MCF 10A (cell line): ENCODE data around the gene GRM7. TPM values are rescaled to one million over a fixed set of nuclear protein-coding genes. Genes with fewer than 3 reads are reported as not detected.

Experiments
- BruUV-seq: library from RNA; stranded (reverse); fragments of 400-500 nt; replicated peaks from 2 replicates; lab custom pipeline; 2021; lab: Mats Ljungman, UMichigan
- CTCF ChIA-PET: fragments of 300-600 bp; sonication (Branson Sonifier 250); formaldehyde crosslinking; extraction: SDS; loops from one replicate; lab custom pipeline; 2021; ENCODE audit warnings: antibody characterized with exemption, inconsistent platforms; lab: Yijun Ruan, JAX
- POLR2A ChIA-PET: fragments of 300-600, 350-650 bp; sonication (Branson Sonifier 250); formaldehyde crosslinking; extraction: SDS; loops from one replicate; lab custom pipeline; 2020; ENCODE audit warnings: antibody characterized with exemption, inconsistent platforms; lab: Yijun Ruan, JAX
- DNase-seq: peaks from one replicate; pipeline ENCODE4 v3.0.0-alpha.2; 2018; ENCODE audit not compliant: unreplicated experiment
- H3K27ac Mint-ChIP-seq: one replicate; pipeline ENCODE4 v1.8.0; 2022; ENCODE audit warnings: mild to moderate bottlenecking, low read depth, mixed read lengths; ENCODE audit not compliant: unreplicated experiment
- H3K27me3 Mint-ChIP-seq: one replicate; pipeline ENCODE4 v1.8.0; 2022; ENCODE audit warnings: mixed read lengths; ENCODE audit not compliant: insufficient read depth, unreplicated experiment
- H3K36me3 Mint-ChIP-seq: one replicate; pipeline ENCODE4 v1.8.0; 2022; ENCODE audit warnings: mild to moderate bottlenecking, moderate library complexity, mixed read lengths; ENCODE audit not compliant: insufficient read depth, unreplicated experiment
- H3K4me1 Mint-ChIP-seq: one replicate; pipeline ENCODE4 v1.8.0; 2022; ENCODE audit warnings: mixed read lengths; ENCODE audit not compliant: insufficient read depth, unreplicated experiment
- H3K4me3 Mint-ChIP-seq: one replicate; pipeline ENCODE4 v1.8.0; 2022; ENCODE audit warnings: mild to moderate bottlenecking, moderate library complexity, mixed read lengths; ENCODE audit not compliant: unreplicated experiment
- H3K9me3 Mint-ChIP-seq: one replicate; pipeline ENCODE4 v1.8.0; 2022; ENCODE audit warnings: mixed read lengths; ENCODE audit not compliant: unreplicated experiment
- CTCF ChIP-seq: fragments of 200-600 bp; IDR thresholded peaks from one replicate; pipeline ENCODE4 v1.8.0; 2022; ENCODE audit warnings: antibody characterized with exemption, mild to moderate bottlenecking; ENCODE audit not compliant: unreplicated experiment
- intact Hi-C: fragments of 100-400 bp; cut with micrococcal nuclease; formaldehyde crosslinking; loops from 2 replicates; pipeline ENCODE4 v1.14.1; 2022
- total RNA-seq: library from RNA; stranded (reverse); gene quantifications from 2 replicates; pipeline ENCODE4 v1.2.3, GENCODE V29; 2022

Gene GRM7
- total RNA-seq, 1 experiment from 2014 or later = not detected

- Mint-ChIP-seq H3K27ac (no peak overlapping the region), H3K27me3 (no peaks in the 10 kb centered on the region), H3K4me3 (no peak overlapping the region), H3K36me3 (peaks cover 4% of the 10 kb centered on the region), H3K9me3 (no peaks in the 10 kb centered on the region), H3K4me1 (peaks cover 6% of the 10 kb centered on the region)
- BruUV-seq = no TSS peak
- intact Hi-C loops = no loop called here
- DNase-seq = no peak
- no peak for TF ChIP-seq CTCF
- POLR2A ChIA-PET = no interaction called here
- CTCF ChIA-PET = interaction anchor here (0.7 kb wide), 1 partner anchor 356 kb away, joined by 3 read pairs; no protein-coding TSS in a partner anchor
These were observed 878.8 kb downstream of the GRM7 start for GRCh38 chr3:7739754-7740153.

GRCh38 chr3:7740458-7740857 lies 879.5 kb downstream of the GRM7 start:
- H3K4me3 Mint-ChIP-seq = no peak overlapping the region
- H3K9me3 Mint-ChIP-seq = no peaks in the 10 kb centered on the region
- ChIA-PET CTCF (interaction anchor here (0.7 kb wide), 1 partner anchor 355 kb away, joined by 3 read pairs; no protein-coding TSS in a partner anchor), POLR2A (no interaction called here)
- BruUV-seq = no TSS peak
- H3K36me3 Mint-ChIP-seq = no peaks in the 10 kb centered on the region
- peaks cover 5% of the 10 kb centered on the region for H3K4me1 Mint-ChIP-seq
- H3K27ac Mint-ChIP-seq = no peak overlapping the region
- DNase-seq = no peak
- intact Hi-C loops = no loop called here
- no peak for TF ChIP-seq CTCF
- H3K27me3 Mint-ChIP-seq = no peaks in the 10 kb centered on the region

- no peak for TF ChIP-seq CTCF
- POLR2A ChIA-PET = no interaction called here
- intact Hi-C loops = no loop called here
- DNase-seq = no peak
- CTCF ChIA-PET = interaction anchor here (0.5 kb wide), 1 partner anchor 459 kb away, joined by 3 read pairs; no protein-coding TSS in a partner anchor
- Mint-ChIP-seq H3K36me3 (no peaks in the 10 kb centered on the region), H3K9me3 (no peaks in the 10 kb centered on the region), H3K27me3 (no peaks in the 10 kb centered on the region), H3K4me3 (no peak overlapping the region), H3K4me1 (peaks cover 12% of the 10 kb centered on the region), H3K27ac (no peak overlapping the region)
- no TSS peak for BruUV-seq
These were observed 883.9 kb downstream of the GRM7 start for GRCh38 chr3:7744850-7745249.

GRCh38 chr3:7745711-7746110 lies 884.8 kb downstream of the GRM7 start:
- no peak overlapping the region for H3K4me3 Mint-ChIP-seq
- H3K27me3 Mint-ChIP-seq = no peaks in the 10 kb centered on the region
- H3K4me1 Mint-ChIP-seq = peaks cover 12% of the 10 kb centered on the region
- ChIA-PET CTCF (interaction anchor here (0.6 kb wide), 1 partner anchor 573 kb away, joined by 3 read pairs; no protein-coding TSS in a partner anchor), POLR2A (interaction anchor here (0.7 kb wide), 1 partner anchor 9 kb away, joined by 5 read pairs; no protein-coding TSS in a partner anchor)
- H3K9me3 Mint-ChIP-seq = no peaks in the 10 kb centered on the region
- no peaks in the 10 kb centered on the region for H3K36me3 Mint-ChIP-seq
- no TSS peak for BruUV-seq
- intact Hi-C loops = no loop called here
- no peak for TF ChIP-seq CTCF
- peak; percentile 13 for DNase-seq
- H3K27ac Mint-ChIP-seq = no peak overlapping the region
